HG03342 (cell line): ENCODE results near the gene EFHC1.
"Not testable (repeated sequence)": the region's sequence is repeated elsewhere in the genome, so short reads cannot be mapped to it uniquely, and the experiment has no call there.

Source experiments
- ATAC-seq: cut with Tn5 transposase; IDR thresholded peaks from one replicate; pipeline ENCODE4 v1.9.1; 2021; ENCODE audit warnings: mild to moderate bottlenecking, moderate library complexity; ENCODE audit not compliant: unreplicated experiment

Gene EFHC1

DNA sequence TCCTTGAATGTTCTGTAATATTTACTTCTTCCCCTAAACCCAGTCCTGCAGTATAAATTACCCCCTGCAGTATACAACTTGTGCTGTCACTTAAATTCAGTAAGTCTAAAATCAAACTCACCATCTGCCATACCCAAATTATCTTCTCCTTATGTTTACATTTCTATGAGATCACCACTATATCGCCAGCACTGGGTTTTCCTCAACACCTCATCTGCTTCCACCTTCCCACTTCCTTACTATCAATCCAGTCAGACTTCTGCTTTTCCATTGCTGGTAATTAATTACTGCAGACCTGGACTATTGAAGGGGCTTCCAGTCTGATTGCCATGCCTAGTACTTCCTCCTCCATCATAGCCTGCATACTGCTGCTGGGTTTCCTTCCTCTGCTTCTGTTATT is 15.2 kb downstream of the EFHC1 start:
- ATAC-seq: no peak

DNA sequence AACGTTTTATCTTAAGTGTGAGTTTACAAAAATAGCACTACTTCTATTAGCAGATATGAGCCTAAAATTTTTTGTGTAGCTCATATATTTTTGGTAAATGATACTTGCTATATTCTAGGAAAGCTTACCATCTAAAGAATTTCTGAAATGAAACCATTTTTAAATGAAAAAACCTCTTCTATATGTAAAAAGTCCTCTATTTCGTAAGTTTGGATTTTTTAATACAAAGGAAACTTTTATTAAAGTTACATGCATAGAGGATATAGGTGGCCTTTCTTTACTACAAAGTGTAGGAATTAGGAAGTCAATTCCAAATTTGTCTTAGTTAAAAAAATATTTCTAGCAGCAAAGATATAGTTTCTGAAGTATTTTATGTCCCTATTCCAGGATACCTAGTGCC is 18.8 kb downstream of the EFHC1 start:
- ATAC-seq: no peak

DNA sequence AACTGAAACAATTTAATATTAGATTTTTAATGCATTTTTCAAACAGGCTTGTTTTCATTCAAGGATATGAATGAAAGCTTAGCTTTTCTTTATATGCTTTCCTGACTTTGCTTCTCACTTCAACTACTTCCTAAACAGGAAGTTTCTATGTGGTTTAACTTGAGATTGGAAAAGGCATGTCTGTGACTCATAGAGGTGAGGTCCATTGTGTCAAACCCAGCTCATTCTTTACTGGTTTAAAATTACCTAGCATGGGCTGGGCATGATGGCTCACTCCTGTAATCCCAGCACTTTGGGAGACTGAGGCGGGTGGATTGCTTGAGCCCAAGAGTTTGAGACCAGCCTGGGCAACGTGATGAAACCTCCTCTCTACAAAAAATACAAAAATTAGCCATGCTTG is 34.4 kb downstream of the EFHC1 start:
- ATAC-seq: no peak

DNA sequence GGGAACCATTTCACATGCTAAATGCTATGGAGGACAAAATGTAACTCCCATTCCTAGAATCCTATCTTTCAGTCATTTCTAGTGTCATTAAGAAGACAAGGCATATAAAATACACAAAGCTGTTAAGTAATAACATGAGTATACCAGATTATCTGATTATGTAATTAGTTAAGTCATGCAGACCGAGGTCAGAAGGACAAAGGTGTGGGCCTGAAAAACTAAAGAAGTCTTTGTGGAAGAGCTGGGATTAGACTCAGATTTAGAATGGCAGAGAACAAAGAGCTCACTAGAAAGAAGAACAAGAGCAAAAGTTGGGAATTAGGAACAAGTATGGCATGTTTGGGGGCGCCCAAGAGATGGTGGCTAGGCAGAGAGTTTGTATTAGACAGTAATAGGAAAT is 37.0 kb downstream of the EFHC1 start:
- no peak for ATAC-seq

DNA sequence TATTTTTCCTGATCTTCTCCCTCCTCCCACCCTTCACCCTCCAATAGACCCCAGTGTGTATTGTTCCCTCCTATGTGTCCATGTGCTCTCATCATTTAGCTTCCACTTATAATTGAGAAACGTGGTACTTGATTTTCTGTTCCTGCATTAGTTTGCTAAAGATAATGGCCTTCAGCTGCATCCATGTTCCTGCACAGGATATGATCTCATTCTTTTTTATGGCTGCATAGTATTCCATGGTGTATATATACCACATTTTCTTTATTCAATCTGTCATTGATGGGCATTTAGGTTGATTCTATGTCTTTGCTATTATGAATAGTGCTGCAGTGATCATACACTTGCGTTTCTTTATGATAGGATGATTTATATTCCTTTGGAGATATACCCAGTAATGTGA is 41.1 kb downstream of the EFHC1 start:
- ATAC-seq: not testable (repeated sequence)

DNA sequence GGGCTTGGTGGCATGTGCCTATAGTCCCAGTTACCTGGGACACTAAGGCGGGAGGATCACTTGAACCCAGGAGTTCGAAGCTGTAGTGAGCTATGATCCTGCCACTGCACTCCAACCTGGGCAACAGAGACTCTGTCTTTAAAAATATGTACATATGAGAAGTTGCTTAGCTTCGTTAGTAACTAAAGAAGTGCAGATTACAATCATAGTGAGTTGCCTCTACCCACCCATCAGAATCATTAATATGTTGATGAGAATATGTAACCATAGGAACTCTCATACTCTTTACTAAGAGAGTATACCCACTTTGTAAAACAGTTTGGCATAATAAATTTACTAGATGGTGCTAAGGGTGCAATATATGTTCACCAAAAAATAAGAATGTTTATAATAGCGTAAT is 54.0 kb downstream of the EFHC1 start:
- no peak for ATAC-seq

DNA sequence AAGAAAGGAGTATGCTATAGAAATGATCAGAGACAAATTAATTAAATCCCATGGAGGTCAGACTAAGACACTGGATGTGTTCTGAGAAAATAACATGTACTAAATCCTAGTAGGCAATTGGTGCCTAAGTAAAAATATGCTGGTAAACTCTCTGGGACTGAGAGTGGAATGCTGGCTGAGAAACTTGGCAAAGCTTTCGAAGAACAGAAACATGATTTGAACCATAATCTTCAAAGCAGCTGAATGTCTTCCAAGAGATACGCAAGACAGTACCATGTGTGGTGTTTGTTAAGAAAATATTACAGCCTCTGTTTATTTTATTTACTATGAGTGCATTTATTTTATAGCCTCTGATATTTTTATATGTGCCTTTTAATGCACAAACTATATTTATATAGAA is 55.2 kb downstream of the EFHC1 start:
- no peak for ATAC-seq

DNA sequence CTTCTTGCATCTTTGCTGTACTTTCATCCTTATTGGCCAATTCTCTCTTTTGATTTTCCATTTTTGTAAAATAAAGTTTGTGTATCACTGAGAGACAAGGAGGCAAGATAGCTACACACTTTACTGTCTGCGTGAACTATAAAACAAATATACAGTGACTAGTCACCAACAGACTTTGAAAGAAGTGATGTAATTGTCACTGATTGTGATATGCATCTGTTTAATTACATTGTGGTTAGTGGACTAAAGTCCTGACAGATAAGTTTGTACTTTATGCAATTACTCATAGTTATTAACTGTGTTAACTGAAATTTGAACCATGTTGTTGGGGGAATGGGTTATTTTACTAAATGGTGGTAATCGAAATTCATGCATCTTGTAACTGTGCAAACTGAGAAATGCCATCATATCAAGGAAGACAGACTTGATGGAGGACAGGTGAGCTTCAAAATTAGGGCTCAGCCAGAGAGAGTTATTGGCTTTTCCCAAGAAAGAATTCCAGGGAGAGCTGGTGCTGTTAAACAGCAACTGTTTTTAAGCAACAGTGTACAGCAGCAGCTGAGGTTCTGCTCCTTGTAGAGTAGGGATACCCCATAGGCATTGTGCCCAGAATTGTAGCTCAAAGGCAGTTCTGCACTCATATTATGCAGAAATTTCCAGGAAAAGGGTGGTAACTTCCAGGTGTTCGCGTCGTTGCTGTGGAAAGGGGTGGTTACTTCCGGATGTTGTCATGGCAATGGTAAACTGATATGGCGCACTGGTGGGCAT is 62.9 kb downstream of the EFHC1 start:
- ATAC-seq: no peak

DNA sequence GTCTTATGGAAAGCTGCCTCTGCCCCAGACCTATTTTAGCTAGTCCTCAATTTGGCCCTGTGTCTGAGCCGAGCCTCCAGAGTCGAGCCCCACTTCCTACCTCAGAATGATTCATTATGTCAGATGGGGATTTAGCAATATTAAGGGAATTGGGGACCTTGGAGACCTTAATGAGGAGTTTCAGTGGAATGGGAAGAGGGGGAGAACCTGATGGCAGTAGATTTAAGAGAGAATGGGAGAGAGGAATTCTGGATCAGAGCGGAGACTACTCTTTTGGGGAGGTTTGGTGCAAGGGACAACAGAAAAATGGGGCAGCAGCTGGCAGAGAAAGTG is 63.5 kb downstream of the EFHC1 start:
- no peak for ATAC-seq

DNA sequence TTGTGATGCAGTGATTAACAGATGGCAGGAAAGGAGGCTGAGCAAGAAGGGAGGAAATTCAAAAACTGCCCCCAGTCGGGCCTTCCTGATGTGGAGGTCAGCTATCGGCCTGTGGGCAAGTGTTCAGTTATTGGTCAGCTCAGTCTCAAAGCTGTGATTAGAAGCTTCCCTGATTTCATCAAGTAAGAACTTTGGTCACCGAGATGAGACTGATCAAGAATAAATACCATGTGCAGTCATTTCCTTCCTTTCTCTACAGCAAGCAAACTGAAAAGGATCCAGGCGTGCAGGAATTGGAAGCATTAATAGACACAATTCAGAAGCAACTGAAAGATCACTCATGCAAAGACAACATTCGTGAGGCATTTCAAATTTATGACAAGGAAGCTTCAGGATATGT is 69.7 kb downstream of the EFHC1 start:
- no peak for ATAC-seq

DNA sequence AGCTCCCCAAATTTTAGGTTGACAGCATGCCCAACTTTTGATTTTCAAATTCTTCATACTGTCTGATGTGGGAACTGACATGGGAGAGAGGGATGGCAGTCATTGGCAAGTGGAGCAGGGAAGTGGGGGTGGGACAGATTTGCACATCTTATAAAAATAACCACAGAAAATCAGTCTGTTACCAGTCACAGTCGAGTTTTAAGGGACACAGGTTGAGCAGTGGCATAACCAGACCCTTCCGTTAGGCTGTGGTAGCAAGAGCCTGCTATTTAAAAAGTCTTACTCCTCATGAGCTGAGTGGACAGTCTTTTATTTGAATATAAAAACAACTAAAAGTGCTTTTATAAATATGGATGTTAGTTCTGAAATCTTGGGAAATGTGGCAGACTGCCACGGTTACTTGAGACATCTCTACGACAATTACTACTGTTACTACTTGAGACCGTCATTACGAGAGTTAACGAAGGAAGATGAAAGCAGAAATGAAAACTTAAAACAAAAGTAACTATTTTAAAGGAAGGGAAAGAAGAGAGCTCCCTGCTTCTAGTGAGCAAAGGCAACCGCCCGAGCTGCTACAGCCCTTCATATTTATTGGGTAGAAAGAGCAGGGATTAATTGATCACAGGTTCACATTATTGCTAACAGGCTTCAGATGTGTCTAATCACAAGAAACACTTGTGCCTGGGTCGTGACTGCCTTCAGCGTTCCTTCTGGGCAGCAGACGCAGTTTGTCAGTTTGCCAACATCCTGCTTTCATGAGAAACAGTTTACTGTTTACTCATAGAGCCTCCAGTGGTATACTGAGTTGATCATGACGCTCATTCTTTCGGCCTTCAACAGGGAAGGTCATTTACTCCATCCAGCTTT is 71.3 kb downstream of the EFHC1 start:
- ATAC-seq: peak; percentile 58

DNA sequence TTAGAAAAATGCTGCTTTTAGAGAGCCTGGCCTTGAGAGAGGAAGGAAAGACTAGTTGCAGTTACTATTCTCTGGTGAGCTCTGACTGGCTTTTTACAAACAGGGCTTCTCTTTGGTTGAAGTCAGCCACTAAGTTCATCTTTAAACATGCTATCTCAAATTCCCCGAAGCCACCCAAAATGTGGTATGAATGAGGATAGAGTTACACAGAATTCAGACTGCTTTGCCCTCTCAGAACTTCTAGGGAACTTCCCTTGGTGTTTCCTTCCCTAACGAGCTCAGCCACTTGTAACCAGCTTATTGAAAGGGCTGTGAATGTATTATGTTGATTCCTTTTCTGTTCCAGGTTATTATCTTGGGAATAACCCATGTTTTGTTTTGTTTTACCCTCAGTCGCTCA is 73.5 kb downstream of the EFHC1 start:
- no peak for ATAC-seq

DNA sequence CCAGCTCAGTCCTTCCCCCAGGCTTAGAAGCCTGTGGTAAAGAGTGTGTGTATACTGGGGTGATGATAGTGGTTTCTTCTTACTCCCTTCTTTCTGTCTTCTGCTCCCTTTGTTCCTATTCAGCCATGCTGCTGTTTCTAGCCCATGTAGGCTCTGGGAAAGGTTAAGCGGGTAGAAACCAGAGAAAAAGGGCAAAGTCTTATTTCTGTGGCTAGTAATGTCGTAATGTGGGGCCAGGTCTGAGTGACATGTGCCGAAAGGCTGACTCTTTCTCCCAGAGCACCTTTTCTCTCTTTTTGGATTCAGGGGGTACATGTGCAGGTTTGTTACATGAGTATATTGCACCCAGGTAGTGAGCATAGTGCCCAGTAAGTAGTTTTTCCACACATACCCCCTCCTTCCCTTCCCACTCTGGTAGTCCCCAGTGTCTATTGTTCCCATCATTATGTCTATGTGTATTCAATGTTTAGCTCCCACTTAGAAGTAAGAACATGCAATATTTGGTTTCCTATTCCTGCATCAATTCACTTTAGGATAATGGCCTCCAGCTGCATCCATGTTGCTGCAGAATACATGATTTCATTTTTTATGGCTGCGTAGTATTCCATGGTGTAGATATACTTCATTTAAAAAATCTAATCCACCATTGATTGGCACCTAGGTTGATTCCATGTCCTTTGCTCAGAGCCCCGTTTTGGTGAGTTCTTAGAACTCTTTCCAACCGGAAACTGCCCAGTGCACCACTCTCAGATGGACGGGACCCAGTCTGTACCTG is 74.3 kb downstream of the EFHC1 start:
- no peak for ATAC-seq

DNA sequence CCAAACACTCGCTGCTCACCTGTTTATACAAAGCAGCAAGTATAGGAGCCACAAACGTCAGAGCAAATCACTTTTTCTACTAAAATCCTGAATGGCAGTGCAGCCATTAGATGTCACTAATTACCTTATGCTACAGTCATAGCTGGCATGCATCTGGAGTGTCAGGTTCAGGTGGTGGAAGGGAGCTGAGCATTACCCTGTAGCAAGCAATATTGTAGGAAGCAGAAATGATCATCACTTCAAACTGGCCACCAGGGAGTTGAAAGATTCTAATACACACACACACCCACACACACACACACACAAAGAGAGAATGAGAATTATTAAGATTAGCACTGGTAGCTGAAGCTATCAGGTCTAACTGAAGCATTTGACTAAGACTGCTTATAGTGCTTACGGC is 75.8 kb downstream of the EFHC1 start:
- no peak for ATAC-seq

DNA sequence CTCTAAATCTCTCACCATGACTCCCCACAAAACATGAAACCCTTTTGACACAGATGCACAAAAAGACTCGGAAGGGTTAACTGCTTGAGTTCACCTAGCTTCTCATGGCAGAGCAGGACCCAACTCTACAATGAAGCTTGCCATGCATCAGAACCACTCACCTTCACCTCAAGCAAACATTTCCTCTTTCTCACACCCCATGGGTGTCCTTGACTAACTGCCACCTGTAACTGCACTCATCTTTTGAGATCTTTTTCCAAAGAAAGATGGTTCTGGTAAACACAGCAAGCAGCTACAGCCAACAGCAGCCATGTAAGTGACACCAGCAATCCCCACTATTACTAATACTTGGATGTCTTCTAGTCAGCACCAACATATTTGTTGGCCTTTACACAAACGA is 76.5 kb downstream of the EFHC1 start:
- ATAC-seq: no peak

DNA sequence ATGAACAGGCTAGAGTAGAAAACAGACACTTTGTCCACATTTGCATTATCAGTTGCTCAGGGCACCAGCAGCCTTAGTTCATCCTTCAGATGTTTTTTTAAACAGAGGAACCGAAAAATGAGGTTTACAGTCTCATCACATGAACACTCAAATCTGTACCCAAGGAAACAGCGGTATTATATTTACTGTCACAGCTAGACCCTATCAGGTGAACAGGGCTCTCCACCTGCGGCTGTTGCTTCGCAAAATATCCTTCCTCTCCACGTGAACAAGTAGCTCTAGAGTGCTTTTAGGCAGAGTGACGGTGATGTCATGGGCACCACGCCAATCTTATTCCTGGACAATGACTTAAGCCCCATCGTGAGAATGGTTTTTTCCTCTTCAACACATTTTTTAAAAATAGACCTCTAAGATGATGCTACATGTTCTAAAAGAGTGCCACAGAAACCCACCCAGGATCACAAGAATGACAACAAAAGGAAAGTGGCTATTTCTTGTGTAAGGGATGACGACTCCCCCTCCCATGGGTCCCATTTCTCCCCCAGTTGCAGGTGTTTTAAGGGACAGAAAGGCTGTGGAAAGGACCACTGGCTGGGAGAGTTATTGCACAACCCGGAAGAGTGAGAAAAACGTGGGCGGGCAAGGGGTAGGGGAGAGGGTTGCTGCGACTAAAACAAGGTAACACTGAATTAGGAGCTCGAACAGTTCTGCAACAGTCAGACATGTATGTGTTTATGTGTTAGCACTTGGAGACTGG is 77.7 kb downstream of the EFHC1 start:
- peak; percentile 77 for ATAC-seq

DNA sequence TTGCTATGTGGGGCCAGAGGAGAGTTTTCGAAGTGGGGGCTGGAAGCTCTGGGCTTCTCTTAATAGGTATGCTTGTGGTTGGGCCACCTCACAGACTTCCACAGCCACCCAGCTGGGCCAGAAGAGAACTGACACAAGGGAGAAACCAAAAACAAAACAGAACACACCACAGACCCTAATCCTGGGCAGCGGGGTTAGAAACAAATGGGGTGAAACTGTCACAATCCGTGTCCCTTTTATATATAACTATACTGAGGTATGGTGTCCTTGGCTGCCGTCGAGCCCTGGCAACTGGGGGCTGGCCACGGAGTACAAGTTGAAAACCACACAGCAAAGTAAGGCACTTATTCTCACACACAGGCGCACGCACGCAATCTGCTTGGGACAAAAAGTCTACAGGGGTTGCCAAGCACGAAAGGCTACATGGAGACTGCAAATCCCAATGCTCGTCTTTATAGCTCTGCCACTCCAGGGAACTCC is 78.4 kb downstream of the EFHC1 start:
- peak; percentile 41 for ATAC-seq

DNA sequence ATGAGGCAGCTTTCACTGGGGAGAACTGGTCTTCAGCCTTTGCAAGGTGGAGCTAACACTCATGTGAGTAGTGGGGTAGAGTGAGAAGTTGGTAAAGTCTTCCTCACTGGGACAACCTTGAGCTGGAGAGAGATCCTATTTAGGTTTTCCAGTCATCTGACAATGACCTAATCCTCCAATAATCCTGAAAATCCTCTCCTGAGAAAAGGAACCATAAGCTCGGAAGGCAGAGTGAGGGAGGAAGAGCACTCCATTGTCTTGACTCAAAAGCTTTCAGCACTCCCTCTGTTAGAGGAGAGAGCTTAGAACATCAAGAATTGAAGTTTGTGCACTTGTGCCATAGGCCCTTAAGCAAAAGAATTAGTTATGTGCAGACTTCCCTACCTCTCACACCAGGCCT is 78.9 kb downstream of the EFHC1 start:
- ATAC-seq: no peak

DNA sequence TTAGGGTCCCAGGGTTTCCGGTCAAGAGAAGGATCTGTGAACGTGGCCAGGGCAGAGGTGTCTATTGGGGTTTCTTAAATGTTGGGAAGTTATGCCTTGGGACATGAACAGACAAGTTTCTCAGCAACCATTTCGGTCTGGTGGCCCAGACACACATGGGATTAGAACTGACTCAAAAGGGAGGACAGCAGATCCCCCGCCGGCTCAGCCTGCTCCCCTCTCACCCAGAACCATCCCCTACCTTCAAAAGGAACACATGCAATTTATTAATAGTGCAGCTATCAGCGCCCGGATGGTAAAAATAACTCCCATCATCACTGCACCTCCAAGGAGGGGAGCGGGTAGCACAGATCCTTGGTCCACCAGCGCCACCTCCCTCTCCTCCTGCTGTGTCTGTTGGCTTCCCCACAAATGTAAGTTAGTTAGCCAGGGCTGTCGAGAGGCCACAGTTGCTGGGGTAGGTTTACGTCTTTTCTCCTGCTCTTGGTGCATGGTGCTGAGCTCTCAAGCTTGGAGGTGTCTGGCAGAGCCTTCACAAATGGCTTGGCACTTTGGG is 79.6 kb downstream of the EFHC1 start:
- no peak for ATAC-seq
